ENCODE measurements around the gene UBTF. TPM values are rescaled to one million over a fixed set of nuclear protein-coding genes. Genes with fewer than 3 reads are reported as not detected.
A peak's percentile ranks its signal among the peaks of the same experiment; 100 is the strongest.

The UBTF gene
- total RNA-seq, 6 experiments from 2014 or later, result 22.3 to 35.9 (median 32.0) TPM

- 7% methylated on average over 16 of the region's 36 CpGs for WGBS (ENCODE audit: insufficient coverage, low coverage, low lambda C conversion rate, missing lambda C conversion rate)
- DNase-seq, result peak in 1 of 3 donors; percentile 48
- peaks cover 0 to 15% (median 2%) of the 10 kb centered on the region in 4 donors for H3K36me3 ChIP-seq
- H3K9me3 ChIP-seq, result no peaks in the 10 kb centered on the region
- TF ChIP-seq POLR2A (IDR thresholded peaks at IDR 0.05) (no peak), CTCF (IDR thresholded peaks at IDR 0.05) (no peak)
- ATAC-seq, result no peak
- intact Hi-C loops (cut with DNase I), result no loop called here
- H3K4me1 ChIP-seq, result peaks cover 0 to 3% (median 0%) of the 10 kb centered on the region in 4 donors
- peak overlapping the region; percentile 79 to 96 (median 83) for H3K4me3 ChIP-seq
- H3K27ac ChIP-seq, result peak overlapping the region; percentile 90 to 96 (median 92)
- no peaks in the 10 kb centered on the region for H3K27me3 ChIP-seq
These were observed 18.9 kb downstream of the UBTF start for GRCh38 chr17:44200478-44201155.

GRCh38 chr17:44199553-44200477, 19.7 kb downstream of the UBTF start, which contains the start of gene ATXN7L3:
ATXN7L3 (minus strand) TSS chr17:44199884; CDS start chr17:44198070, 1,814 bp downstream.
- Histone ChIP-seq H3K36me3 (peaks cover 0 to 23% (median 6%) of the 10 kb centered on the region in 4 donors), H3K27me3 (no peaks in the 10 kb centered on the region), H3K4me3 (peak within 1 kb of the TSS; percentile 79 to 96 (median 83)), H3K27ac (peak within 1 kb of the TSS; percentile 90 to 96 (median 92)), H3K4me1 (peaks cover 0 to 3% (median 0%) of the 10 kb centered on the region in 4 donors), H3K9me3 (no peaks in the 10 kb centered on the region)
- DNase-seq (peak; percentile 99), ATAC-seq (peak; percentile 90 to 95 (median 93))
- no peak for TF ChIP-seq CTCF (IDR thresholded peaks at IDR 0.05)
- peak; percentile 39 for TF ChIP-seq POLR2A (IDR thresholded peaks at IDR 0.05)
- WGBS (ENCODE audit: insufficient coverage, low coverage, low lambda C conversion rate, missing lambda C conversion rate), result 0% methylated on average over 9 of the region's 126 CpGs
- intact Hi-C loops (cut with DNase I), result loop anchor here in 1 of 2 donors (10.0 kb wide), 1 partner anchor 65 kb away; no protein-coding TSS in a partner anchor

GRCh38 chr17:44198721-44199552, 20.5 kb downstream of the UBTF start:
- H3K4me1 ChIP-seq, result peaks cover 0 to 3% (median 0%) of the 10 kb centered on the region in 4 donors
- 0% methylated on average over 6 of the region's 68 CpGs for WGBS (ENCODE audit: insufficient coverage, low coverage, low lambda C conversion rate, missing lambda C conversion rate)
- H3K9me3 ChIP-seq, result no peaks in the 10 kb centered on the region
- H3K27me3 ChIP-seq, result no peaks in the 10 kb centered on the region
- ATAC-seq (peak; percentile 28 to 43 (median 35)), DNase-seq (peak; percentile 79 to 81 (median 81))
- intact Hi-C loops (cut with DNase I), result loop anchor here in 1 of 2 donors (10.0 kb wide), 1 partner anchor 64 kb away; no protein-coding TSS in a partner anchor
- H3K36me3 ChIP-seq, result peaks cover 0 to 32% (median 13%) of the 10 kb centered on the region in 4 donors
- TF ChIP-seq POLR2A (IDR thresholded peaks at IDR 0.05), result no peak
- TF ChIP-seq CTCF (IDR thresholded peaks at IDR 0.05), result no peak
- peak overlapping the region; percentile 79 to 96 (median 83) for H3K4me3 ChIP-seq
- peak overlapping the region; percentile 90 to 96 (median 92) for H3K27ac ChIP-seq
